ENCODE results near the gene PRIMA1.

DNA sequence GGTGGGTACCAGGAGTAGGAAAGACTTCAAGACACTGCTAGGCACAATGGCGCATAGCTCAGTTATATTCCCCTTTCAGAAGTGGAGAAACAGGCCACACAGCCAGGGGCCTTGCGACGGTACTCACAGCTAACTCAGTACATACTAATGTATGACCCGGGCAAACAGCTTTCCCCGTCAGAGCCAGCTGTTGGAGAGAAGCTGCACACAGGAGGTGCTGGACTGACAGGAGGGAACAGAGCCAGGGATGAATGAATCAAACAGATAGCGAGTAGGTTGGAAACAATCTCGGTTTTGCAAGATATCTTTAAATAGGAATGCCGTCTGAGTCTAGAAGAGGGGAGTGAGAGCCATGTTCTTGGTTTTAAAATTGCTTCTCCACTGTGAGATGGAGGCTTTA lies 45.5 kb downstream of the PRIMA1 start:
- TF ChIP-seq POLR2A (IDR thresholded peaks at IDR 0.05) = no peak
- TF ChIP-seq, protein P1, sequence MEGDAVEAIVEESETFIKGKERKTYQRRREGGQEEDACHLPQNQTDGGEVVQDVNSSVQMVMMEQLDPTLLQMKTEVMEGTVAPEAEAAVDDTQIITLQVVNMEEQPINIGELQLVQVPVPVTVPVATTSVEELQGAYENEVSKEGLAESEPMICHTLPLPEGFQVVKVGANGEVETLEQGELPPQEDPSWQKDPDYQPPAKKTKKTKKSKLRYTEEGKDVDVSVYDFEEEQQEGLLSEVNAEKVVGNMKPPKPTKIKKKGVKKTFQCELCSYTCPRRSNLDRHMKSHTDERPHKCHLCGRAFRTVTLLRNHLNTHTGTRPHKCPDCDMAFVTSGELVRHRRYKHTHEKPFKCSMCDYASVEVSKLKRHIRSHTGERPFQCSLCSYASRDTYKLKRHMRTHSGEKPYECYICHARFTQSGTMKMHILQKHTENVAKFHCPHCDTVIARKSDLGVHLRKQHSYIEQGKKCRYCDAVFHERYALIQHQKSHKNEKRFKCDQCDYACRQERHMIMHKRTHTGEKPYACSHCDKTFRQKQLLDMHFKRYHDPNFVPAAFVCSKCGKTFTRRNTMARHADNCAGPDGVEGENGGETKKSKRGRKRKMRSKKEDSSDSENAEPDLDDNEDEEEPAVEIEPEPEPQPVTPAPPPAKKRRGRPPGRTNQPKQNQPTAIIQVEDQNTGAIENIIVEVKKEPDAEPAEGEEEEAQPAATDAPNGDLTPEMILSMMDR (IDR thresholded peaks at IDR 0.05) = no peak

All from thyroid gland (tissue), 4 donors.